Measurements from ENCODE around the gene GALNT1.

DNA sequence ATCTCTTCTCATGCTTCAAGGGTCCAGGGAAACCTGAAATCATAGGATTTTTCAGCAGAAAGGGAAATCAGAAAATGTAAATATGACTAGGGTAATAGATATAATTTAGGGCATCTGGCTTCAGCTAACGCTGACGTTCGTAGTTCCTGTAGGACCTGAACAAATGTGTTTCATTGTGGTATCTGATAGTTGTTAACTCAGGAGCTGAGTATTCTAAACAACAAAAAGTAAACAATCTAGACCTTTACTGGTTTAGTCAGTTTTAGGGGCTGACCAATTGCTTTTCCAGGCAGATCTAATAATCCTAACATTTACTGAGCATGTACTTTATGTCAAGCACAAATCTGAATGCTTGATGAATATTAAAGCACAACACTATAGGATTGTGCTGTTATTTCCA lies 114.8 kb downstream of the GALNT1 start:
- TF ChIP-seq, protein P1, sequence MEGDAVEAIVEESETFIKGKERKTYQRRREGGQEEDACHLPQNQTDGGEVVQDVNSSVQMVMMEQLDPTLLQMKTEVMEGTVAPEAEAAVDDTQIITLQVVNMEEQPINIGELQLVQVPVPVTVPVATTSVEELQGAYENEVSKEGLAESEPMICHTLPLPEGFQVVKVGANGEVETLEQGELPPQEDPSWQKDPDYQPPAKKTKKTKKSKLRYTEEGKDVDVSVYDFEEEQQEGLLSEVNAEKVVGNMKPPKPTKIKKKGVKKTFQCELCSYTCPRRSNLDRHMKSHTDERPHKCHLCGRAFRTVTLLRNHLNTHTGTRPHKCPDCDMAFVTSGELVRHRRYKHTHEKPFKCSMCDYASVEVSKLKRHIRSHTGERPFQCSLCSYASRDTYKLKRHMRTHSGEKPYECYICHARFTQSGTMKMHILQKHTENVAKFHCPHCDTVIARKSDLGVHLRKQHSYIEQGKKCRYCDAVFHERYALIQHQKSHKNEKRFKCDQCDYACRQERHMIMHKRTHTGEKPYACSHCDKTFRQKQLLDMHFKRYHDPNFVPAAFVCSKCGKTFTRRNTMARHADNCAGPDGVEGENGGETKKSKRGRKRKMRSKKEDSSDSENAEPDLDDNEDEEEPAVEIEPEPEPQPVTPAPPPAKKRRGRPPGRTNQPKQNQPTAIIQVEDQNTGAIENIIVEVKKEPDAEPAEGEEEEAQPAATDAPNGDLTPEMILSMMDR (IDR thresholded peaks at IDR 0.05): no peak
- TF ChIP-seq EZH2 (IDR thresholded peaks at IDR 0.05; ENCODE audit: borderline replicate concordance, insufficient read depth, low read depth, low read length, poor library complexity, severe bottlenecking): no peak
